NCI-H1092 (cell line): Measurements from ENCODE around the gene UQCRC1.

Experiments
- DNase-seq: peaks from one replicate; lab custom pipeline; 2025; lab: John Stamatoyannopoulos, UW

Gene UQCRC1

GRCh38 chr3:48571938-48572337, 37.5 kb downstream of the UQCRC1 start:
- DNase-seq, result no peak

GRCh38 chr3:48569808-48570450, 39.5 kb downstream of the UQCRC1 start:
- no peak for DNase-seq

- DNase-seq, result no peak
Measured at GRCh38 chr3:48569400-48569799, 40.0 kb downstream of the UQCRC1 start.

GRCh38 chr3:48568476-48568875, 41.0 kb downstream of the UQCRC1 start:
- DNase-seq, result no peak

- DNase-seq, result no peak
Measured at GRCh38 chr3:48567500-48567899, 41.9 kb downstream of the UQCRC1 start.

GRCh38 chr3:48567090-48567489, 42.4 kb downstream of the UQCRC1 start:
- no peak for DNase-seq

- DNase-seq, result no peak
Measured at GRCh38 chr3:48566401-48566760, 43.1 kb downstream of the UQCRC1 start.

GRCh38 chr3:48565591-48566400, 43.6 kb downstream of the UQCRC1 start:
- no peak for DNase-seq

GRCh38 chr3:48565186-48565585, 44.3 kb downstream of the UQCRC1 start:
- DNase-seq, result no peak

GRCh38 chr3:48564667-48565066, 44.8 kb downstream of the UQCRC1 start:
- DNase-seq, result no peak

- DNase-seq, result no peak
Measured at GRCh38 chr3:48564022-48564421, 45.4 kb downstream of the UQCRC1 start.

GRCh38 chr3:48563382-48563918, 46.0 kb downstream of the UQCRC1 start, which contains the start of gene UCN2:
UCN2 (minus strand) TSS chr3:48563781; CDS start chr3:48563124, 657 bp downstream.
- no peak for DNase-seq

GRCh38 chr3:48562367-48563095, 46.9 kb downstream of the UQCRC1 start:
- no peak for DNase-seq

- DNase-seq, result no peak
Measured at GRCh38 chr3:48561045-48561736, 48.3 kb downstream of the UQCRC1 start.

- no peak for DNase-seq
Measured at GRCh38 chr3:48560648-48561018, 48.8 kb downstream of the UQCRC1 start.

- no peak for DNase-seq
Measured at GRCh38 chr3:48558493-48559134, 50.8 kb downstream of the UQCRC1 start.

- peak; percentile 96 for DNase-seq
Measured at GRCh38 chr3:48556796-48557626, 52.4 kb downstream of the UQCRC1 start, which contains the start of gene PFKFB4. PFKFB4 (minus strand) TSS chr3:48556803; CDS start chr3:48556777, 26 bp downstream.

- no peak for DNase-seq
Measured at GRCh38 chr3:48555949-48556795, 53.3 kb downstream of the UQCRC1 start.

- no peak for DNase-seq
Measured at GRCh38 chr3:48555231-48555948, 54.1 kb downstream of the UQCRC1 start.
